Common myeloid progenitor, CD34-positive (primary cell): ENCODE data around the gene LIMS1.

ENCODE experiments used
- CTCF ChIA-PET: fragments of 350-600 bp; sonication (Branson Sonifier 250); formaldehyde crosslinking; loops from one replicate; lab custom pipeline; 2021; ENCODE audit warnings: antibody characterized with exemption; lab: Charles Lee
- POLR2A ChIA-PET: fragments of 350-600 bp; sonication (Branson Sonifier 250); formaldehyde crosslinking; loops from one replicate; lab custom pipeline; 2021; ENCODE audit warnings: antibody characterized with exemption; lab: Charles Lee
- DNase-seq, 3 donors: peaks; one replicate each; pipeline versions ENCODE4 v3.0.0 to v3.0.0-alpha.2; 2013
- H3K27ac ChIP-seq, 2 experiments: 1 replicate in 1 of 2; 2 replicates in 1 of 2; pipeline ENCODE4 v1.7.0; 2013; ENCODE audit warnings: inconsistent platforms in 2 of 2, low read length in 2 of 2, mild to moderate bottlenecking in 2 of 2, low read depth in 1 of 2, moderate library complexity in 1 of 2; ENCODE audit not compliant: severe bottlenecking in 2 of 2, insufficient read depth in 1 of 2, poor library complexity in 1 of 2
- H3K27me3 ChIP-seq, 5 experiments: replicated peaks in 2 of 5; 1 replicate in 3 of 5; 2 replicates in 2 of 5; pipeline versions ENCODE4 v1.6.1 to v1.7.0; 2013; ENCODE audit warnings: low read length in 4 of 5, mild to moderate bottlenecking in 2 of 5, moderate library complexity in 2 of 5, inconsistent platforms in 1 of 5; ENCODE audit not compliant: insufficient read depth in 5 of 5, control insufficient read depth in 4 of 5
- H3K36me3 ChIP-seq, 4 experiments: 1 replicate in 2 of 4; 2 replicates in 2 of 4; pipeline versions ENCODE4 v1.6.1 to v1.7.0; 2013; ENCODE audit warnings: low read length in 3 of 4, control low read depth in 1 of 4, mild to moderate bottlenecking in 1 of 4; ENCODE audit not compliant: control insufficient read depth in 4 of 4, insufficient read depth in 4 of 4
- H3K4me1 ChIP-seq, 4 experiments: 1 replicate in 3 of 4; 2 replicates in 1 of 4; pipeline versions ENCODE4 v1.6.1 to v1.7.1; 2013; ENCODE audit warnings: low read length in 3 of 4, mild to moderate bottlenecking in 3 of 4, control low read depth in 1 of 4, inconsistent platforms in 1 of 4, moderate library complexity in 1 of 4; ENCODE audit not compliant: control insufficient read depth in 4 of 4, insufficient read depth in 4 of 4; ENCODE audit errors: control extremely low read depth in 1 of 4
- H3K4me3 ChIP-seq, 7 experiments: 1 replicate in 4 of 7; 2 replicates in 3 of 7; pipeline versions ENCODE4 v1.5.1 to v1.7.0; 2013; ENCODE audit warnings: mild to moderate bottlenecking in 7 of 7, low read length in 6 of 7, moderate library complexity in 6 of 7, inconsistent platforms in 2 of 7, low read depth in 2 of 7, control low read depth in 1 of 7; ENCODE audit not compliant: insufficient read depth in 4 of 7, control insufficient read depth in 1 of 7; ENCODE audit errors: extremely low read depth in 1 of 7
- H3K9me3 ChIP-seq, 5 experiments: 1 replicate in 4 of 5; 2 replicates in 1 of 5; pipeline versions ENCODE4 v1.6.1 to v1.7.1; 2013; ENCODE audit warnings: low read length in 4 of 5, mild to moderate bottlenecking in 2 of 5, inconsistent platforms in 1 of 5, low read depth in 1 of 5, moderate library complexity in 1 of 5; ENCODE audit not compliant: control insufficient read depth in 4 of 5, insufficient read depth in 2 of 5; ENCODE audit errors: control extremely low read depth in 1 of 5
- WGBS: methylation state at CpG from one replicate; pipeline ENCODE4 v1.1.5; 2013; ENCODE audit not compliant: insufficient coverage; 5-methylcytosine and 5-hydroxymethylcytosine counted together

Gene LIMS1

DNA sequence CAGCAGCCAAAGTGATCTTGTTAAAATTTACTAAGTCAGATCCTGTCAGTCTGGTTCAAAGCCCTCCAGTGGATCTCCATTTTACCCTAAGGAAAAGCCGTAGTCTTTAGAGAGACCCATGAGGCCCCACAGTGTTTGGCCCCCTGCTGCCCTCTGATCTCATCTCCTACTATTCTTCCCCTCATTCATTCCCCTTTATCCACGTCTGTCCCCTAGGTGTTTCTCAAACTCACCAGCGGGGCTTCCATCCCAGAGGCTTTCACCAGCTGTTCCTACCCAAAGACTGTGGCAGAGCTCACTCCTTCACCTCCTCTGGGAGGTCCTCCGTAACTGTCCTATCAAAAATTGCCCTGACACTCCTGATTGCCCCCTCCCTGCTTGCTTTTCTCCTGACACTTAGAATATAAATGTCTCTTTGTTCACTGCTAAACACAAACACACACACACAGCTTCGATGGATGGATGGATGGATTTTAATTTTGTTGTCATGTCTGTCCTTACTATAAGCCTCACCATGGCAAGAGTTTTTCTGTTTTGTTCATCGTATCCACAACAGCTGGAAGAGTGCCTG, 26.1 kb downstream of the LIMS1 start:
- peaks cover 0 to 12% (median 3%) of the 10 kb centered on the region in 5 experiments for H3K9me3 ChIP-seq
- H3K27me3 ChIP-seq = no peaks in the 10 kb centered on the region
- POLR2A ChIA-PET = no interaction called here
- CTCF ChIA-PET = no interaction called here
- H3K27ac ChIP-seq = no peak overlapping the region
- H3K4me3 ChIP-seq = no peak overlapping the region
- peaks cover 0 to 4% (median 0%) of the 10 kb centered on the region in 4 experiments for H3K36me3 ChIP-seq
- DNase-seq = no peak
- peaks cover 0 to 3% (median 0%) of the 10 kb centered on the region in 4 experiments for H3K4me1 ChIP-seq
- WGBS = 95% methylated on average over 4 of the region's 6 CpGs

DNA sequence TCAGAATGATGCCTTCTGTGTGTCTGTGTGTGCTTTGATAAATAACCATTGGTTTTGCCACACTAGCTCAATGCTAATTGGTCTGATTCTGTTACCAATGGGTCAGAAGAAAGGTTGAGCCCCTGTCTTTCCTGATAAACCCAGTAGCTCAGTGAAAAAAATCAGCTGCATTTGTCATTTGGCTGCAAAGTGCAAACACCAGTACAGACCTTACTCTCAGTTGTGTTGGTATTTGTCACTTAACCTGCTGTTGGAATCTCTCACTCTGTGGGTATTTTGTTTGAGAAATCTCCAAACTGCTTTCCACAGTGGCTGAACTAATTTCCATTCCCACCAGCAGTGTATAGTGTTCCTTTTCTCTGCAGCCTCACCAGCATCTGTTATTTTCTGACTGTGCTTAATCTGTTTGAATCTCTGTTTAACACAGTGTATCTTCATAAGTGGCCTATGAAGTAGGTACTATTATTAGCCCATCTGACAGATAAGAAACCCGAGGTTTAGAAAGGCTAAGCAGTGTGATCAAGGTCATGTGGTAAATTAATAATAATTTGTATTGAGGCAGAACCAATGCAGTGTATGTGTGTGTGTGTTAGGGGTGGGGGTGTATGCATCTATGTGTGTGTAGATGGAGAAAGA, 26.7 kb downstream of the LIMS1 start:
- Histone ChIP-seq H3K27me3 (no peaks in the 10 kb centered on the region), H3K9me3 (peaks cover 0 to 12% (median 3%) of the 10 kb centered on the region in 5 experiments), H3K36me3 (peaks cover 0 to 4% (median 0%) of the 10 kb centered on the region in 4 experiments), H3K4me1 (peaks cover 0 to 3% (median 0%) of the 10 kb centered on the region in 4 experiments), H3K4me3 (no peak overlapping the region), H3K27ac (no peak overlapping the region)
- CTCF ChIA-PET = interaction anchor here (0.6 kb wide), 1 partner anchor 8 kb away, joined by 3 read pairs; no protein-coding TSS in a partner anchor
- POLR2A ChIA-PET = no interaction called here
- no CpG with 5 or more reads among the region's 1 CpG for WGBS
- no peak for DNase-seq

DNA sequence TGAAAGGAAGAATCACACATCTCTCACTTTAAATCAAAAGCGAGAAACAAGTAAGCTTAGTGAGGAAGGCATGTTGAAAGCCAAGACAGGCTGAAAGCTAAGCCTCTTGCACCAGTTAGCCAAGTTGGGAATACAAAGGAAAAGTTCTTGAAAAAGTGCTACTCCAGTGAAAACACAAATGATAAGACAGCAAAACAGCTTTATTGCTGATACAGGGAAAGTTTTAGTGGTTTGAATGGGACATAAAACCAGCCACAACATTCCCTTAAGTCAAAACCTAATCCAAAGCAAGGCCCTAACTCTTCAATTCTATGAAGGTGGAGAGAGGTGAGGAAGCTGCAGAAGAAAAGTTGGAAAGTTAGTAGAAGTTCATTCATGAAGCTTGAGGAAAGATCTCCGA, 28.0 kb downstream of the LIMS1 start:
- ChIA-PET POLR2A (no interaction called here), CTCF (no interaction called here)
- 100% methylated on average over 1 of the region's 2 CpGs for WGBS
- Histone ChIP-seq H3K36me3 (peaks cover 0 to 4% (median 0%) of the 10 kb centered on the region in 4 experiments), H3K4me3 (no peak overlapping the region), H3K9me3 (peaks cover 0 to 12% (median 3%) of the 10 kb centered on the region in 5 experiments), H3K27me3 (no peaks in the 10 kb centered on the region), H3K27ac (no peak overlapping the region), H3K4me1 (peaks cover 0 to 3% (median 0%) of the 10 kb centered on the region in 4 experiments)
- DNase-seq = no peak

DNA sequence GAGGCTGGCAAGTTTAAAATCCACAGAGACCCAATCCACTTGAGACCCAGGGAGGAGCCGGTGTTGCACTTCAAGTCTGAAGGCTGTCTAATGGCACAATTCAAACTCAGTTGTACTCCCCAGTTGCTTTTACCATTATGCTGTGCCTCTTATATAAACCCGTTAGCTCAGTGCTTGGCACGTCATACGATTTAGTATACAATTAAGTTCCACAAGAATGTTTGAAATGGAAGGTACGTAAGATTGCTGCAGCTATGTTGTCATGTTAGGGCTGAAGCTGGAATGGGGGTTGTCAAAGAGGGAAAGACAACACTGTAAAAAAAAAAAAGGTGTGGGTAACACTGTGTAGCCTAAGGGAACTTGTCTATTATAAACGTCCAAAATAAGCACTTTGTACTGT, 30.2 kb downstream of the LIMS1 start:
- ChIA-PET CTCF (interaction anchor here (1.4 kb wide), 1 partner anchor 11 kb away, joined by 6 read pairs; no protein-coding TSS in a partner anchor), POLR2A (no interaction called here)
- Histone ChIP-seq H3K27ac (no peak overlapping the region), H3K36me3 (peaks cover 0 to 4% (median 0%) of the 10 kb centered on the region in 4 experiments), H3K27me3 (no peaks in the 10 kb centered on the region), H3K4me3 (no peak overlapping the region), H3K9me3 (peaks cover 0 to 12% (median 3%) of the 10 kb centered on the region in 5 experiments), H3K4me1 (peaks cover 0 to 3% (median 0%) of the 10 kb centered on the region in 4 experiments)
- no peak for DNase-seq
- 92% methylated on average over 6 of the region's 6 CpGs for WGBS

DNA sequence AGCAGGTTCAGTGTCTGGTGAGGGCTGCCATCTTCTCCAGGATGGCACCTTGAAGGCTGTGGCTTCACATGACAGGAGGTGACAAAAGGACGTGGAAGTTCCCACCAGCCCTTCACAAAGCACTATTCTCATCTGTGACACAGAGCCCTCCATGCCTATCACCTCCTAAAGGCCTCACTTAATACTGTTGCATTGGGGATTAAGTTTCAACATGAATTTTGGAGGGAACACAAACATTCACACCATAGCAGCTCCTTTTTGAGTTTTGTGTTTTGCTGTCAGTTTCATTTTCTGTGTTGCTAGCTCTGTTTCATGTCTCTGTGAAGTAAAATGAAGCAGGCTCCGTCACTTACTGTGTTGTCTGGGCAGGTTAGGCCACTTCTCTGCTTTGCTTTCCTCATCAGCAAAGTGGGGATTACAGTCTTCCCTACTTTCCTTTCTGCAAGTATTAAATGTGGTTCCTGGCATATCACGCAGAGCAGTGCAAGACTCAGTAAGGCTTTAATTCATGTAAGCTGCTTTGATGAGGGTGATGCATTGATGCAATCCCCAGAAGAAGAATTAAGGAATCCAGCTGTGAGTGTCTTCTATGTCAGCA, 31.6 kb downstream of the LIMS1 start:
- H3K27ac ChIP-seq = no peak overlapping the region
- H3K27me3 ChIP-seq = no peaks in the 10 kb centered on the region
- H3K36me3 ChIP-seq = peaks cover 0 to 4% (median 0%) of the 10 kb centered on the region in 4 experiments
- ChIA-PET CTCF (interaction anchor here (0.7 to 1.8 kb wide), 2 partner anchors 9 to 119 kb away, joined by 4 read pairs; no protein-coding TSS in a partner anchor), POLR2A (no interaction called here)
- peaks cover 0 to 12% (median 3%) of the 10 kb centered on the region in 5 experiments for H3K9me3 ChIP-seq
- WGBS = 100% methylated on average over 2 of the region's 3 CpGs
- no peak for DNase-seq
- H3K4me3 ChIP-seq = no peak overlapping the region
- H3K4me1 ChIP-seq = no peaks in the 10 kb centered on the region

DNA sequence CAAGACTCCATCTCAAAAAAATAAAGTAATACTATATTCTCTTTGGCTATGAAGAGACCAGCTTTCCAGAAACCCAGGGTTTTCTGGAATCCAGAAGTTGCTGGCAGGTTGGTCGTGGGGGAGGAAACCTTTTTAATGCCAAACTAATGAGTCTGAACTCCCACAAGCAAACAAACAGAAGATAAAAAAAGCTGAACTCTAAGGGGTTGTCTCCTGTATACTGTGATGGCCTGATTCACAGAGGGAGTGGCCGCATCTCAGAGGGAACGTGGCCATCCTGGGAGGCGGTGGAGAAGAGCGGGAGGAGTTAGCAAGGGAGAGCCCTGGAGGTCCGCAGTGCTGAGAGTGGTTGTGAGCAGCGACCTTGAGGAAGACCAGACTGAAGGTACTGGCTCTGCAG, 36.1 kb downstream of the LIMS1 start:
- H3K4me3 ChIP-seq = no peak overlapping the region
- no peaks in the 10 kb centered on the region for H3K27me3 ChIP-seq
- H3K9me3 ChIP-seq = no peaks in the 10 kb centered on the region
- H3K4me1 ChIP-seq = peaks cover 0 to 7% (median 3%) of the 10 kb centered on the region in 4 experiments
- DNase-seq = no peak
- CTCF ChIA-PET = interaction anchor here (0.9 to 1.8 kb wide), 4 partner anchors 12 to 221 kb away, joined by 3 to 5 read pairs (median 3); no protein-coding TSS in a partner anchor
- POLR2A ChIA-PET = no interaction called here
- 100% methylated on average over 6 of the region's 7 CpGs for WGBS
- no peak overlapping the region for H3K27ac ChIP-seq
- H3K36me3 ChIP-seq = no peaks in the 10 kb centered on the region
